HG02885 (cell line): Measurements from ENCODE around the gene CIT.

Experiments used
- ATAC-seq: cut with Tn5 transposase; IDR thresholded peaks from one replicate; pipeline ENCODE4 v1.9.1; 2021; ENCODE audit warnings: mild to moderate bottlenecking; ENCODE audit not compliant: unreplicated experiment, poor library complexity

The CIT gene

GRCh38 chr12:119681728-119682638 lies 195.1 kb downstream of the CIT start:
- ATAC-seq = peak; percentile 65

- no peak for ATAC-seq
Measured at GRCh38 chr12:119681111-119681510, 196.0 kb downstream of the CIT start.

GRCh38 chr12:119679490-119679889 lies 197.6 kb downstream of the CIT start:
- ATAC-seq = no peak

- no peak for ATAC-seq
Measured at GRCh38 chr12:119679081-119679480, 198.0 kb downstream of the CIT start.

- no peak for ATAC-seq
Measured at GRCh38 chr12:119678459-119678858, 198.7 kb downstream of the CIT start.

GRCh38 chr12:119676573-119676972 lies 200.5 kb downstream of the CIT start:
- ATAC-seq = no peak

GRCh38 chr12:119676022-119676421 lies 201.1 kb downstream of the CIT start:
- ATAC-seq = no peak

GRCh38 chr12:119674560-119674959 lies 202.6 kb downstream of the CIT start:
- ATAC-seq = no peak

GRCh38 chr12:119673634-119674033 lies 203.5 kb downstream of the CIT start:
- no peak for ATAC-seq

GRCh38 chr12:119672194-119672593 lies 204.9 kb downstream of the CIT start:
- no peak for ATAC-seq

- no peak for ATAC-seq
Measured at GRCh38 chr12:119671070-119671469, 206.1 kb downstream of the CIT start.

GRCh38 chr12:119669744-119670472 lies 207.2 kb downstream of the CIT start:
- no peak for ATAC-seq

- no peak for ATAC-seq
Measured at GRCh38 chr12:119668324-119668841, 208.7 kb downstream of the CIT start.

GRCh38 chr12:119667577-119668323 lies 209.4 kb downstream of the CIT start, which contains the start of gene PRKAB1:
Gene PRKAB1 (plus strand): TSS chr12:119668133. CDS start chr12:119668245, 112 bp downstream.
- peak; percentile 92 for ATAC-seq

- ATAC-seq = no peak
Measured at GRCh38 chr12:119666900-119667576, 210.1 kb downstream of the CIT start.

- no peak for ATAC-seq
Measured at GRCh38 chr12:119666226-119666795, 210.8 kb downstream of the CIT start.

- no peak for ATAC-seq
Measured at GRCh38 chr12:119665164-119665929, 211.8 kb downstream of the CIT start.

GRCh38 chr12:119664642-119665041 lies 212.5 kb downstream of the CIT start:
- ATAC-seq = no peak

- ATAC-seq = no peak
Measured at GRCh38 chr12:119661882-119662281, 215.2 kb downstream of the CIT start.
